GM21825 (cell line): ENCODE data around the gene SARS2.

ENCODE experiments used
- ATAC-seq: cut with Tn5 transposase; IDR thresholded peaks from one replicate; pipeline ENCODE4 v1.9.1; 2021; ENCODE audit warnings: mild to moderate bottlenecking, moderate library complexity; ENCODE audit not compliant: unreplicated experiment

Gene SARS2

GRCh38 chr19:38919837-38920601 is 10.5 kb downstream of the SARS2 start:
- ATAC-seq: no peak

- no peak for ATAC-seq
These were observed 12.0 kb downstream of the SARS2 start for GRCh38 chr19:38918526-38918925.

GRCh38 chr19:38917921-38918491 is 12.6 kb downstream of the SARS2 start:
- no peak for ATAC-seq

- no peak for ATAC-seq
These were observed 13.0 kb downstream of the SARS2 start for GRCh38 chr19:38917516-38917915.

GRCh38 chr19:38915329-38916321 is 14.9 kb downstream of the SARS2 start:
- no peak for ATAC-seq

- ATAC-seq: no peak
These were observed 16.6 kb downstream of the SARS2 start for GRCh38 chr19:38913958-38914357.

GRCh38 chr19:38912600-38913514 is 17.7 kb downstream of the SARS2 start:
- ATAC-seq: no peak

GRCh38 chr19:38911388-38912001 is 19.1 kb downstream of the SARS2 start:
- ATAC-seq: no peak

- no peak for ATAC-seq
These were observed 20.1 kb downstream of the SARS2 start for GRCh38 chr19:38910488-38910887.

- no peak for ATAC-seq
These were observed 21.7 kb downstream of the SARS2 start for GRCh38 chr19:38908911-38909310.

GRCh38 chr19:38907670-38908069 is 22.9 kb downstream of the SARS2 start:
- no peak for ATAC-seq

- no peak for ATAC-seq
These were observed 23.3 kb downstream of the SARS2 start for GRCh38 chr19:38907227-38907626.

- no peak for ATAC-seq
These were observed 24.9 kb downstream of the SARS2 start for GRCh38 chr19:38905620-38906019.

GRCh38 chr19:38904581-38905539 is 25.7 kb downstream of the SARS2 start:
- no peak for ATAC-seq

GRCh38 chr19:38901683-38902082 is 28.9 kb downstream of the SARS2 start:
- no peak for ATAC-seq

- ATAC-seq: no peak
These were observed 29.8 kb downstream of the SARS2 start for GRCh38 chr19:38900743-38901190.

GRCh38 chr19:38900202-38900629 is 30.3 kb downstream of the SARS2 start:
- ATAC-seq: no peak

GRCh38 chr19:38899447-38900201 is 30.9 kb downstream of the SARS2 start, which contains the start of the genes NFKBIB and SIRT2:
Gene NFKBIB, plus strand, starts transcription at chr19:38899969. Its CDS starts 64 bp downstream, at chr19:38900033.
Gene SIRT2, minus strand, starts transcription at chr19:38899618. Its CDS starts 97 bp downstream, at chr19:38899521.
- ATAC-seq: peak; percentile 90
